HCT116 (cell line): ENCODE measurements around the gene OR2T11. TPM values are rescaled to one million over a fixed set of nuclear protein-coding genes. Genes with fewer than 3 reads are reported as not detected.
"Not testable (repeated sequence)": the region's sequence is repeated elsewhere in the genome, so short reads cannot be mapped to it uniquely, and the experiment has no call there.

Experiments used
- ATAC-seq: fragments of 200-7000 bp; cut with Tn5 transposase; 2 replicates; pipeline ENCODE4 v1.9.1; 2020; ENCODE audit warnings: mild to moderate bottlenecking, moderate library complexity
- BruUV-seq: library from RNA; stranded (reverse); fragments of 400-500 nt; replicated peaks from 2 replicates; lab custom pipeline; 2021; lab: Mats Ljungman, UMichigan
- CTCF ChIA-PET: fragments of 300-600 bp; sonication (Branson Sonifier 250); formaldehyde crosslinking; loops from one replicate; lab custom pipeline; 2021; ENCODE audit warnings: antibody characterized with exemption; lab: Charles Lee
- POLR2A ChIA-PET: fragments of 300-600, 350-600 bp; sonication (Branson Sonifier 250); formaldehyde crosslinking; loops from one replicate; lab custom pipeline; 2021; ENCODE audit warnings: antibody characterized with exemption; lab: Charles Lee
- RAD21 ChIA-PET, 2 experiments: fragments of 300-600 bp; sonication (Branson Sonifier 250); formaldehyde crosslinking; loops; one replicate each; lab custom pipeline; 2023; ENCODE audit warnings: low total read pairs in 2 of 2; ENCODE audit not compliant: uncharacterized antibody in 2 of 2, unreplicated experiment in 2 of 2, low non-redundant PET in 1 of 2; lab: Charles Lee
- DNase-seq: peaks from one replicate; pipeline ENCODE4 v3.0.0-alpha.2; 2010; ENCODE audit warnings: low read depth, low spot score
- H2AFZ ChIP-seq: fragments of 200-600 bp; shearing (Covaris generic), sonication (generic); 2 replicates; pipeline ENCODE4 v1.6.1; 2017; ENCODE audit warnings: low read depth, mixed run types, mixed read lengths, antibody characterized with exemption, low read length; ENCODE audit not compliant: poor library complexity, severe bottlenecking
- H3K27ac ChIP-seq: 2 replicates; pipeline ENCODE4 v1.5.1; 2012; ENCODE audit warnings: low read depth, low read length
- H3K27me3 ChIP-seq: fragments of 200-600 bp; sonication (generic); 2 replicates; pipeline ENCODE4 v1.6.1; 2016; ENCODE audit warnings: mixed run types, low read length, mixed read lengths; ENCODE audit not compliant: insufficient read depth
- H3K36me3 ChIP-seq, 2 experiments: fragments of 200-500 bp in 1 of 2; fragments of 200-600 bp in 1 of 2; sonication (Bioruptor generic) in 1 of 2; sonication (generic) in 1 of 2; 2 replicates each; pipeline versions ENCODE4 v1.5.1 to v1.6.1; 2014 to 2016; ENCODE audit warnings: low read length in 2 of 2, inconsistent platforms in 1 of 2, mixed read lengths in 1 of 2, mixed run types in 1 of 2; ENCODE audit not compliant: insufficient read depth in 2 of 2, control insufficient read depth in 1 of 2
- H3K4me1 ChIP-seq, 2 experiments: fragments of 200-600 bp in 1 of 2; sonication (generic) in 1 of 2; 2 replicates each; pipeline versions ENCODE4 v1.5.1 to v1.6.1; 2012 to 2017; ENCODE audit warnings: low read length in 2 of 2, inconsistent platforms in 1 of 2, mild to moderate bottlenecking in 1 of 2, mixed read lengths in 1 of 2, mixed run types in 1 of 2, moderate library complexity in 1 of 2; ENCODE audit not compliant: insufficient read depth in 2 of 2, control insufficient read depth in 1 of 2
- H3K4me2 ChIP-seq: fragments of 200-600 bp; sonication (generic); 2 replicates; pipeline ENCODE4 v1.6.1; 2017; ENCODE audit warnings: mixed run types, low read length, mixed read lengths
- H3K4me3 ChIP-seq, 2 experiments: fragments of 200-600 bp in 1 of 2; sonication (generic) in 1 of 2; replicated peaks in 1 of 2; 2 replicates each; pipeline ENCODE4 v1.5.1; 2011 to 2016; ENCODE audit warnings: low read length in 2 of 2, control low read depth in 1 of 2, low read depth in 1 of 2, mild to moderate bottlenecking in 1 of 2, mixed read lengths in 1 of 2, mixed run types in 1 of 2
- H3K79me2 ChIP-seq: fragments of 200-600 bp; sonication (generic); 2 replicates; pipeline ENCODE4 v1.6.1; 2017; ENCODE audit warnings: mild to moderate bottlenecking, mixed run types, low read length, moderate library complexity, mixed read lengths; ENCODE audit not compliant: insufficient read depth
- H3K9ac ChIP-seq: fragments of 200-600 bp; sonication (generic); 2 replicates; pipeline ENCODE4 v1.6.1; 2016; ENCODE audit warnings: low read length, mixed read lengths
- H3K9me2 ChIP-seq: fragments of 200-600 bp; sonication (generic), shearing (Covaris generic); 2 replicates; pipeline ENCODE4 v1.6.1; 2017; ENCODE audit warnings: mixed run types, mild to moderate bottlenecking, moderate library complexity; ENCODE audit not compliant: insufficient read depth
- H3K9me3 ChIP-seq, 2 experiments: fragments of 200-500 bp in 1 of 2; fragments of 200-600 bp in 1 of 2; sonication (Bioruptor generic) in 1 of 2; sonication (generic) in 1 of 2; 2 replicates each; pipeline ENCODE4 v1.6.1; 2014 to 2017; ENCODE audit warnings: low read length in 2 of 2, mixed read lengths in 2 of 2, inconsistent platforms in 1 of 2, low read depth in 1 of 2, mild to moderate bottlenecking in 1 of 2, mixed run types in 1 of 2, moderate library complexity in 1 of 2; ENCODE audit not compliant: control insufficient read depth in 1 of 2, insufficient read depth in 1 of 2
- H4K20me1 ChIP-seq: fragments of 200-600 bp; sonication (generic), shearing (Covaris generic); 2 replicates; pipeline ENCODE4 v1.6.1; 2017; ENCODE audit warnings: mixed run types, mild to moderate bottlenecking, moderate library complexity; ENCODE audit not compliant: insufficient read depth
- CBX3 ChIP-seq: IDR thresholded peaks from 2 replicates; pipeline ENCODE4 v1.6.1; 2012; ENCODE audit warnings: low read depth
- SP1 ChIP-seq: IDR thresholded peaks from 2 replicates; pipeline ENCODE4 v1.6.1; 2012; ENCODE audit warnings: low read depth
- YY1 ChIP-seq: IDR thresholded peaks from 2 replicates; pipeline ENCODE4 v1.6.1; 2011; ENCODE audit warnings: low read length, low read depth, moderate library complexity, mild to moderate bottlenecking; ENCODE audit not compliant: insufficient replicate concordance; ENCODE audit errors: extremely low read depth
- ZNF274 ChIP-seq: fragments of 200-500 bp; sonication (Bioruptor generic); IDR thresholded peaks from 2 replicates; pipeline ENCODE4 v1.6.1; 2014; ENCODE audit warnings: mild to moderate bottlenecking, low read depth, low read length, inconsistent platforms
- intact Hi-C: fragments of 100-400 bp; cut with micrococcal nuclease; formaldehyde crosslinking; loops from 2 replicates; pipeline ENCODE4 v1.10.0; 2022
- total RNA-seq: library from RNA; stranded (reverse); gene quantifications from one replicate; pipeline ENCODE4 v1.2.1, GENCODE V29; 2021; ENCODE audit not compliant: unreplicated experiment
- TF ChIP-seq, protein P1 (sequence below), 3 experiments: fragments of 200-600 bp in 1 of 3; sonication (generic) in 1 of 3; IDR thresholded peaks in 2 of 3; conservative IDR thresholded peaks in 1 of 3; 2 replicates each; pipeline ENCODE4 v1.5.1; 2012 to 2017; ENCODE audit warnings: low read depth in 2 of 3, low read length in 2 of 3, antibody characterized with exemption in 1 of 3, borderline replicate concordance in 1 of 3, control low read depth in 1 of 3, mild to moderate bottlenecking in 1 of 3, mixed read lengths in 1 of 3, mixed run types in 1 of 3, moderate library complexity in 1 of 3; ENCODE audit not compliant: insufficient read depth in 1 of 3

OR2T11 gene
- total RNA-seq, 1 experiment from 2014 or later, result not detected

DNA sequence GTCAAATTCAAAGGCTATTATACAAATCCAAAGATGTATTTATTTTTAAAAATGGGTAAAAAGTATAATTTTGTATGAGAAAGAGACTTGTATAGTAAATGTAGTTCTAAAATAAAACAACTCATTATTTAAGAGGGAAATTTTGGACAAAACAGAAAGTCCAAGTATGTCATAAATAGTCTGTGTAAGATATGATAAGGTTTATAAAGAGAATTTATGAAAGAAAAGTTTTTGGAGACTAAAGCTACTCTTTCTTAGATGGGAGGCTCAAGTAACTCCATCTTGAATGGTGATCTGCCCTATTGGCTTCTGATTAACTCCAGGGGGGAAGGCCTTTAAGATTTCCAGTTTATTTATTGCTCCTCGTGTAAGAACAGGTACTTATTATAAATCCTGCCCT lies 35.1 kb upstream of the OR2T11 start:
- intact Hi-C loops, result no loop called here

DNA sequence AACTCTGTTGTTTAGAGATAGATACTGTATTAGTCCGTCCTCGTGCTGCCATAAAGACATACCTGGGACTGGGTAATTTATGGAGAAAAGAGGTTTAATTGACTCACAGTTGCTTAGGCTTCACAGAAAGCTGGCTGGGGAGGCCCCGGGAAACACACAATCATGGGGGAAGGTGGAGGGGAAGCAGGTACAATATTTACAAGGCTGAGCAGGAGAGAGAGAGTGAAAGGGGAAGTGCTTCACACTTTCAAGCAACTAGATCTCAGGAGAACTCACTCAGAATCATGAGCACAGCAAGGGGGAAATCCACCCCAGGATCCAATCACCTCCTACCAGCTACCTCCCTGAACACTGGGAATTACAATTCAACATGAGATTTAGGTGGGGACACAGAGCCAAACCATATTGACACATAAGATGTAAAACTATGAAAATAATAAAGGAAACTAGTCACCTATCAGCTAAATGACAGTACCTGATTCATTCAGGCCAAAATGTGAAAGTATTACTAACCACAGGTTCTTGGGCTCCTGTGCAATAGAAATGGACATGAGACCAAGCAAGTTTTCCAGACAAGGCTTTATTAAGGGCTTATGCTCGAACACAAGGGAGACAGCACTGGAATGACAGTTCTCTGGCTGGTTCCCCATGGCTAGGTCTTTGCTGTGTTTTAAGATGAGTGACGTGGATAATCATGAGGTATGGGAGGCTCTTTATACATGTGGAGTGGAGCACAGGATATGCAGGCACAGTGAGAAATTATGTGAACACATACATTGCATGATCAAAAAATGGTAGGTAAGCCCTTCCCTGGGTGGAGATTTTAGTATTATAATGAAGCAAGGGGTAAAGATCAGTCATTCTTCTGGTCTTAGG lies 28.8 kb upstream of the OR2T11 start:
- H3K9me2 ChIP-seq, H2AFZ ChIP-seq, H4K20me1 ChIP-seq, intact Hi-C loops, H3K9me3 ChIP-seq, H3K79me2 ChIP-seq, H3K36me3 ChIP-seq, POLR2A ChIA-PET, BruUV-seq, H3K4me3 ChIP-seq, H3K27me3 ChIP-seq, ATAC-seq, CTCF ChIA-PET, H3K4me2 ChIP-seq, H3K9ac ChIP-seq, H3K27ac ChIP-seq, H3K4me1 ChIP-seq, DNase-seq, RAD21 ChIA-PET: not testable (repeated sequence)

More for the DNA sequence above, 35.1 kb upstream of the OR2T11 start:
- no peak overlapping the region for H2AFZ ChIP-seq
- no peaks in the 10 kb centered on the region for H3K27me3 ChIP-seq
- no peaks in the 10 kb centered on the region for H3K9me2 ChIP-seq
- no peak overlapping the region for H3K4me2 ChIP-seq
- H3K27ac ChIP-seq, result no peak overlapping the region
- no peaks in the 10 kb centered on the region for H3K79me2 ChIP-seq
- no peak overlapping the region for H3K4me3 ChIP-seq
- ATAC-seq (no peak), DNase-seq (peak; percentile 7)
- peaks cover 0 to 4% of the 10 kb centered on the region in 2 experiments; a peak in 2 of 4 replicates for H3K9me3 ChIP-seq
- no peak overlapping the region for H3K9ac ChIP-seq
- TF ChIP-seq CBX3 (no peak), SP1 (no peak), YY1 (no peak), ZNF274 (no peak)
- TF ChIP-seq, protein P1, sequence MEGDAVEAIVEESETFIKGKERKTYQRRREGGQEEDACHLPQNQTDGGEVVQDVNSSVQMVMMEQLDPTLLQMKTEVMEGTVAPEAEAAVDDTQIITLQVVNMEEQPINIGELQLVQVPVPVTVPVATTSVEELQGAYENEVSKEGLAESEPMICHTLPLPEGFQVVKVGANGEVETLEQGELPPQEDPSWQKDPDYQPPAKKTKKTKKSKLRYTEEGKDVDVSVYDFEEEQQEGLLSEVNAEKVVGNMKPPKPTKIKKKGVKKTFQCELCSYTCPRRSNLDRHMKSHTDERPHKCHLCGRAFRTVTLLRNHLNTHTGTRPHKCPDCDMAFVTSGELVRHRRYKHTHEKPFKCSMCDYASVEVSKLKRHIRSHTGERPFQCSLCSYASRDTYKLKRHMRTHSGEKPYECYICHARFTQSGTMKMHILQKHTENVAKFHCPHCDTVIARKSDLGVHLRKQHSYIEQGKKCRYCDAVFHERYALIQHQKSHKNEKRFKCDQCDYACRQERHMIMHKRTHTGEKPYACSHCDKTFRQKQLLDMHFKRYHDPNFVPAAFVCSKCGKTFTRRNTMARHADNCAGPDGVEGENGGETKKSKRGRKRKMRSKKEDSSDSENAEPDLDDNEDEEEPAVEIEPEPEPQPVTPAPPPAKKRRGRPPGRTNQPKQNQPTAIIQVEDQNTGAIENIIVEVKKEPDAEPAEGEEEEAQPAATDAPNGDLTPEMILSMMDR (IDR thresholded peaks at IDR 0.05 in 2 of 3, conservative IDR thresholded peaks at IDR 0.05 in 1 of 3; ENCODE audit: borderline replicate concordance in 1 of 3, insufficient read depth in 1 of 3, low read depth in 2 of 3, low read length in 2 of 3), result no peak
- no TSS peak for BruUV-seq
- ChIA-PET POLR2A (no interaction called here), CTCF (no interaction called here), RAD21 (no interaction called here)
- no peaks in the 10 kb centered on the region; a peak in 1 of 4 replicates for H3K36me3 ChIP-seq
- H3K4me1 ChIP-seq, result no peaks in the 10 kb centered on the region
- H4K20me1 ChIP-seq, result no peaks in the 10 kb centered on the region

DNA sequence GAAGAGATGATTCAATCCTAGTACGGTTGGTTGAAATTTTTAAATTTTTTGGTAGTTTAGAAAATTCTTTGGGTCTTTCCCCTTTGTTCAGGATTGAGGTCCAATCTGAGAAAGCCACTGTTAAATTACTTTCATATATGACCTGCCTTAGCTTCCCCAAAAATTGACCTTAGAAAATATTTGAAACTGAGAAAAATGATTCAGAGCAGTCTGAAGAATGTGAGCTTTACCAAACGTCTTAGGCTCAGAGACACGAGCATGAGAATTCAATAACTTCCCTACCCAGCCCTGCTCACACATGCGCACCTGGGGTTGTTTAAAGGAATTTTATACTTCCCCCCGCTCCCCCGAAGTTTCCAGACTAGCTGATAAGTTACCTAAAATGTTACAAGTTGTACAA lies 21.9 kb upstream of the OR2T11 start:
- H3K4me3 ChIP-seq, POLR2A ChIA-PET, H4K20me1 ChIP-seq, H3K36me3 ChIP-seq, H3K9me3 ChIP-seq, H3K9ac ChIP-seq, H3K27ac ChIP-seq, ATAC-seq, DNase-seq, H3K79me2 ChIP-seq, H3K9me2 ChIP-seq, H3K27me3 ChIP-seq, H3K4me1 ChIP-seq, H2AFZ ChIP-seq, intact Hi-C loops, CTCF ChIA-PET, BruUV-seq, H3K4me2 ChIP-seq, RAD21 ChIA-PET: not testable (repeated sequence)
